Mammary epithelial cell (primary cell): Measurements from ENCODE around the gene USP54.

ENCODE experiments used
- EZH2 ChIP-seq: IDR thresholded peaks from 2 replicates; pipeline ENCODE4 v1.6.1; 2012; ENCODE audit warnings: low read length, inconsistent platforms, borderline replicate concordance
- TF ChIP-seq, protein P1 (sequence below), 2 donors: IDR thresholded peaks in 1 of 2; conservative IDR thresholded peaks in 1 of 2; 2 replicates each; pipeline ENCODE4 v1.5.1; 2011 to 2012; ENCODE audit warnings: inconsistent platforms in 2 of 2, low read length in 2 of 2, mild to moderate bottlenecking in 2 of 2, control low read depth in 1 of 2, low read depth in 1 of 2; ENCODE audit not compliant: insufficient read depth in 1 of 2; ENCODE audit errors: extremely low read depth in 1 of 2

DNA sequence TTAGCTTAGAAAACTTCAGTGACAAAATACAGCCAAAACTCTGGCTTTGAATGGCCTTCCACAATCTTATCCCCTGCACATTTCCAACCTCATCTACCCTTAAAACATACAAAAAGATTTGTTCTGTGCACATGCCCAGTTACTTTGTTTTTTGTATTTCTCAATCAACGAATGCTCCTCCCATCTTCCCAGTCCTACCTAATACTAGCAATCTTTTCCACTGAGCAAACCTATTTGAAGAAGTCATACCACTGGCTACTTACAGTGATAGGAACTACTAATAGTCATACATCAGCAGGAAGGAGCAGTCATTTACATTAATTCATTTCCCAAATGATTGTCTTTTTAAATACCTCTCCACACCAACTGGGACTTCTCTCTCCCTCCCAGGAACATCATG, 2.5 kb downstream of the USP54 start:
- TF ChIP-seq, protein P1, sequence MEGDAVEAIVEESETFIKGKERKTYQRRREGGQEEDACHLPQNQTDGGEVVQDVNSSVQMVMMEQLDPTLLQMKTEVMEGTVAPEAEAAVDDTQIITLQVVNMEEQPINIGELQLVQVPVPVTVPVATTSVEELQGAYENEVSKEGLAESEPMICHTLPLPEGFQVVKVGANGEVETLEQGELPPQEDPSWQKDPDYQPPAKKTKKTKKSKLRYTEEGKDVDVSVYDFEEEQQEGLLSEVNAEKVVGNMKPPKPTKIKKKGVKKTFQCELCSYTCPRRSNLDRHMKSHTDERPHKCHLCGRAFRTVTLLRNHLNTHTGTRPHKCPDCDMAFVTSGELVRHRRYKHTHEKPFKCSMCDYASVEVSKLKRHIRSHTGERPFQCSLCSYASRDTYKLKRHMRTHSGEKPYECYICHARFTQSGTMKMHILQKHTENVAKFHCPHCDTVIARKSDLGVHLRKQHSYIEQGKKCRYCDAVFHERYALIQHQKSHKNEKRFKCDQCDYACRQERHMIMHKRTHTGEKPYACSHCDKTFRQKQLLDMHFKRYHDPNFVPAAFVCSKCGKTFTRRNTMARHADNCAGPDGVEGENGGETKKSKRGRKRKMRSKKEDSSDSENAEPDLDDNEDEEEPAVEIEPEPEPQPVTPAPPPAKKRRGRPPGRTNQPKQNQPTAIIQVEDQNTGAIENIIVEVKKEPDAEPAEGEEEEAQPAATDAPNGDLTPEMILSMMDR (conservative IDR thresholded peaks at IDR 0.05 in 1 of 2, IDR thresholded peaks at IDR 0.05 in 1 of 2; ENCODE audit: extremely low read depth in 1 of 2, insufficient read depth in 1 of 2, low read depth in 1 of 2, low read length in 2 of 2): no peak
- no peak for TF ChIP-seq EZH2
